ENCODE measurements around the gene SMIM26.

The SMIM26 gene

DNA sequence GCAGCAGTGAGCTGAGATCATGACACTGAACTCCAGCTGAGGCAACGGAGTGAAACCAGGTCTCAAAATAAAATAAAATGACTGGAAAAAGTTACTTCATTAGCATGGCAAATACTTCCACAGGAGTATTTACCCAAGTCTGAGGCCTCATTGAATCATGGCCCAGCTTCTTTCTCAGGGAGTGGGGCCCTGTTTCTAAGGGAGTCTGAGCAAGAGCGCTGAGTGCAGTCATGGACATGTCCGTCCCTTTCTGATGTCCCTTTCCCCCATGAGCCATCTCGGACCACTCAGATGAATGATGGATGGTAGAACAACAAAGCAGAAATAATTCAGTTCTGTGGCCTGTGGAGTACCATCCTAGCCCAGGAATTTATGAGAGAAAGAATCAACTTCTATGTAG, 12.8 kb downstream of the SMIM26 start:
- H3K36me3 ChIP-seq (ENCODE audit: insufficient read depth, low read length): no peaks in the 10 kb centered on the region
- H3K79me2 ChIP-seq (ENCODE audit: insufficient read depth, low read length): no peaks in the 10 kb centered on the region
- no peak overlapping the region for H3K4me2 ChIP-seq (ENCODE audit: low read depth, low read length, poor library complexity, severe bottlenecking)
- H4K20me1 ChIP-seq (ENCODE audit: insufficient read depth, low read length, poor library complexity, severe bottlenecking): no peaks in the 10 kb centered on the region
- no peak overlapping the region for H3K9ac ChIP-seq (ENCODE audit: low read depth, low read length, poor library complexity, severe bottlenecking)
- H3K4me3 ChIP-seq (ENCODE audit: low read length, poor library complexity, severe bottlenecking): no peak overlapping the region
- no peaks in the 10 kb centered on the region for H3K9me2 ChIP-seq (replicated peaks; ENCODE audit: low read depth, low read length)
- H3F3A ChIP-seq (ENCODE audit: low read depth): no peaks in the 10 kb centered on the region
- H2AFZ ChIP-seq (ENCODE audit: low read length): no peak overlapping the region
- TF ChIP-seq EZH2phosphoT487 (IDR thresholded peaks at IDR 0.05; ENCODE audit: borderline replicate concordance): no peak
- TF ChIP-seq, protein P1, sequence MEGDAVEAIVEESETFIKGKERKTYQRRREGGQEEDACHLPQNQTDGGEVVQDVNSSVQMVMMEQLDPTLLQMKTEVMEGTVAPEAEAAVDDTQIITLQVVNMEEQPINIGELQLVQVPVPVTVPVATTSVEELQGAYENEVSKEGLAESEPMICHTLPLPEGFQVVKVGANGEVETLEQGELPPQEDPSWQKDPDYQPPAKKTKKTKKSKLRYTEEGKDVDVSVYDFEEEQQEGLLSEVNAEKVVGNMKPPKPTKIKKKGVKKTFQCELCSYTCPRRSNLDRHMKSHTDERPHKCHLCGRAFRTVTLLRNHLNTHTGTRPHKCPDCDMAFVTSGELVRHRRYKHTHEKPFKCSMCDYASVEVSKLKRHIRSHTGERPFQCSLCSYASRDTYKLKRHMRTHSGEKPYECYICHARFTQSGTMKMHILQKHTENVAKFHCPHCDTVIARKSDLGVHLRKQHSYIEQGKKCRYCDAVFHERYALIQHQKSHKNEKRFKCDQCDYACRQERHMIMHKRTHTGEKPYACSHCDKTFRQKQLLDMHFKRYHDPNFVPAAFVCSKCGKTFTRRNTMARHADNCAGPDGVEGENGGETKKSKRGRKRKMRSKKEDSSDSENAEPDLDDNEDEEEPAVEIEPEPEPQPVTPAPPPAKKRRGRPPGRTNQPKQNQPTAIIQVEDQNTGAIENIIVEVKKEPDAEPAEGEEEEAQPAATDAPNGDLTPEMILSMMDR (conservative IDR thresholded peaks at IDR 0.05; ENCODE audit: low read length): no peak
- no peaks in the 10 kb centered on the region for H3K4me1 ChIP-seq (ENCODE audit: insufficient read depth, low read length, poor library complexity, severe bottlenecking)
- H3K27me3 ChIP-seq (ENCODE audit: insufficient read depth, low read length, poor library complexity, severe bottlenecking): no peaks in the 10 kb centered on the region
- no peaks in the 10 kb centered on the region for H3K9me3 ChIP-seq (ENCODE audit: insufficient read depth, low read depth, low read length)

DNA sequence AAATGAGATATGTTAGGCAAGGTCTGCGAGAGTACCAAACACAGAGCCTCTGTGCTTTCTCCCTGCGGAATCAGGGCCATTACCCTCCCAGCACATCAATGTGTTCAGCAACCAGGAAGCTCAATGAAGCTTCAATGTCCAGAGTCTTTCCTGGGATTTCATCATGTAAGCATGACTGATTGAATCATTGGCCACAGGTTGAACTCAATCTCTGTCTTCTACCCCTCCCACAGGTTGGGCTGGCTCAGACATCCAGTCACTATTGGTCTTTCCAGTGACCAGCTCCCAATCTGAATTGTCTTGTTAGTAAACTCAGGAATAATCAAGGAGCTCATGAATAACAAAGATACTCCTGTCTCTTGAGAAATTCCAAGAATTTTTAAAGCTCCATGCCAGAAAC, 17.9 kb downstream of the SMIM26 start:
- Histone ChIP-seq H4K20me1 (ENCODE audit: insufficient read depth, low read length, poor library complexity, severe bottlenecking) (no peaks in the 10 kb centered on the region), H3K4me3 (ENCODE audit: low read length, poor library complexity, severe bottlenecking) (no peak overlapping the region), H3K9ac (ENCODE audit: low read depth, low read length, poor library complexity, severe bottlenecking) (no peak overlapping the region), H3K9me2 (replicated peaks; ENCODE audit: low read depth, low read length) (no peaks in the 10 kb centered on the region), H3K79me2 (ENCODE audit: insufficient read depth, low read length) (no peaks in the 10 kb centered on the region), H3F3A (ENCODE audit: low read depth) (no peaks in the 10 kb centered on the region), H2AFZ (ENCODE audit: low read length) (no peak overlapping the region), H3K36me3 (ENCODE audit: insufficient read depth, low read length) (no peaks in the 10 kb centered on the region), H3K4me2 (ENCODE audit: low read depth, low read length, poor library complexity, severe bottlenecking) (no peak overlapping the region), H3K9me3 (ENCODE audit: insufficient read depth, low read depth, low read length) (no peaks in the 10 kb centered on the region), H3K4me1 (ENCODE audit: insufficient read depth, low read length, poor library complexity, severe bottlenecking) (no peaks in the 10 kb centered on the region), H3K27me3 (ENCODE audit: insufficient read depth, low read length, poor library complexity, severe bottlenecking) (no peaks in the 10 kb centered on the region)
- TF ChIP-seq, protein P1 (conservative IDR thresholded peaks at IDR 0.05; ENCODE audit: low read length): no peak
- TF ChIP-seq EZH2phosphoT487 (IDR thresholded peaks at IDR 0.05; ENCODE audit: borderline replicate concordance): no peak

DNA sequence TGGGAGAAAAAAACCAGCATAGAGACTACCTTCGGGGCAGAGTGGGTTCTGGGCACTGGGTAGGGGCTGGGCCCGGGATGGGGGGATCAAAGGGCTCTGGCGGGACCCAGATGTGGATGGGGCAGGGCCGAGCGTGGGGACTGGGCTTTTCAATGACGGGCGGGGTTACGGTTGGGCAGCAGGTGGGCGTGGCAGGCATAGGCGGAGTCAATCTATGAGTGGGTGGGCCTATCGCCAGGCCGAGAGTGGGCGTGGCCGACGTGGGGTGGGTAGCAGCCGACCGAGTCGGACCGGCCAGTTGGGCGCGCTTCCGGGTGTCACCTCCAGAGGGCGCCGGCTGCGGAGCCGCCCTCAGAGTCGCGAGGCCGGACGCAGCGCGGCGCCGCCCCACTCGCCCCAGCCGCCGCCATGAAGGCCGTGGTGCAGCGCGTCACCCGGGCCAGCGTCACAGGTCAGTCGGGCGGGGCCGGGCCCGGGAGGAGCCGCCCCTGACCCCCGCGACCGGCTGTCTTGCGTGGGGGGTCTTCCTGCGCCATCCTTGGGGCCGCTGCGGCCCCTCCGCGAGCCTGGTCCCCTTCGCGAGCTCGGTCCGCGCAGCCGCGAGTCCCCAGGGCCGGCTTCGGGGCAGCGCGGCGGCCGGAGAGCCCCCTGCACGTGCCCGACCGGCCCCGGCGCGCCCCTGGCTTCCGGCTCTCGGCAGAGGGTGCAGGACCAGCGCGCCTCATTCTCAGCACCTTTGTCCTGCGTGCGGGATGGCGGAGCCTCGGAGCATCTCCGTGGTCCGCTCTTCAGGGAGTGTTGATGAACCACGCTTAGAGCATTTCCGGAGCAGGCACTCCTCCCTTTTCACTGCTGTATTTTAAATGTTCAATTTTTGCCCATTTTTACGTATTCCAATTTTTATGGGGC, 20.7 kb downstream of the SMIM26 start, which contains the start of gene DTD1:
Gene DTD1, plus strand, starts transcription at position 390 of the 909 bp plus-strand sequence. Its CDS starts 19 bp downstream, at position 409.
- Histone ChIP-seq H3K9me2 (replicated peaks; ENCODE audit: low read depth, low read length) (no peaks in the 10 kb centered on the region), H3K79me2 (ENCODE audit: insufficient read depth, low read length) (no peaks in the 10 kb centered on the region), H3K9me3 (ENCODE audit: insufficient read depth, low read depth, low read length) (no peaks in the 10 kb centered on the region), H3K9ac (ENCODE audit: low read depth, low read length, poor library complexity, severe bottlenecking) (no peak within 1 kb of the TSS), H3K27me3 (ENCODE audit: insufficient read depth, low read length, poor library complexity, severe bottlenecking) (no peaks in the 10 kb centered on the region), H3K4me1 (ENCODE audit: insufficient read depth, low read length, poor library complexity, severe bottlenecking) (no peaks in the 10 kb centered on the region), H3K36me3 (ENCODE audit: insufficient read depth, low read length) (no peaks in the 10 kb centered on the region), H2AFZ (ENCODE audit: low read length) (no peak within 1 kb of the TSS), H4K20me1 (ENCODE audit: insufficient read depth, low read length, poor library complexity, severe bottlenecking) (no peaks in the 10 kb centered on the region), H3K4me3 (ENCODE audit: low read length, poor library complexity, severe bottlenecking) (no peak within 1 kb of the TSS), H3K4me2 (ENCODE audit: low read depth, low read length, poor library complexity, severe bottlenecking) (no peak within 1 kb of the TSS), H3F3A (ENCODE audit: low read depth) (no peaks in the 10 kb centered on the region)
- TF ChIP-seq EZH2phosphoT487 (IDR thresholded peaks at IDR 0.05; ENCODE audit: borderline replicate concordance): no peak
- TF ChIP-seq, protein P1 (conservative IDR thresholded peaks at IDR 0.05; ENCODE audit: low read length): peak; percentile 28; the same call in 1 of the 2 replicates
